A549 (cell line): ENCODE measurements around the gene INSL3.

Experiments used
- KDM1A ChIP-seq: fragments of 200-600 bp; sonication (generic); IDR thresholded peaks from 2 replicates; pipeline ENCODE4 v1.6.1; 2016; ENCODE audit warnings: low read depth, mild to moderate bottlenecking
- RCOR1 ChIP-seq: fragments of 150-350 bp; IDR thresholded peaks from 2 replicates; pipeline ENCODE4 v1.6.1; 2014; ENCODE audit warnings: antibody characterized with exemption, low read length, low read depth
- SMC3 ChIP-seq: fragments of >200 bp; sonication (Bioruptor Twin); formaldehyde crosslinking; IDR thresholded peaks from 3 replicates; pipeline ENCODE4 v1.6.1; 2018; ENCODE audit warnings: inconsistent platforms
- TF ChIP-seq, protein P1 (sequence below): fragments of >200 bp; sonication (Bioruptor Twin); formaldehyde crosslinking; IDR thresholded peaks from 3 replicates; pipeline ENCODE4 v1.5.1; 2016

GRCh38 chr19:17805427-17805826 lies 15.9 kb downstream of the INSL3 start:
- TF ChIP-seq KDM1A (no peak), SMC3 (no peak), RCOR1 (no peak)
- TF ChIP-seq, protein P1, sequence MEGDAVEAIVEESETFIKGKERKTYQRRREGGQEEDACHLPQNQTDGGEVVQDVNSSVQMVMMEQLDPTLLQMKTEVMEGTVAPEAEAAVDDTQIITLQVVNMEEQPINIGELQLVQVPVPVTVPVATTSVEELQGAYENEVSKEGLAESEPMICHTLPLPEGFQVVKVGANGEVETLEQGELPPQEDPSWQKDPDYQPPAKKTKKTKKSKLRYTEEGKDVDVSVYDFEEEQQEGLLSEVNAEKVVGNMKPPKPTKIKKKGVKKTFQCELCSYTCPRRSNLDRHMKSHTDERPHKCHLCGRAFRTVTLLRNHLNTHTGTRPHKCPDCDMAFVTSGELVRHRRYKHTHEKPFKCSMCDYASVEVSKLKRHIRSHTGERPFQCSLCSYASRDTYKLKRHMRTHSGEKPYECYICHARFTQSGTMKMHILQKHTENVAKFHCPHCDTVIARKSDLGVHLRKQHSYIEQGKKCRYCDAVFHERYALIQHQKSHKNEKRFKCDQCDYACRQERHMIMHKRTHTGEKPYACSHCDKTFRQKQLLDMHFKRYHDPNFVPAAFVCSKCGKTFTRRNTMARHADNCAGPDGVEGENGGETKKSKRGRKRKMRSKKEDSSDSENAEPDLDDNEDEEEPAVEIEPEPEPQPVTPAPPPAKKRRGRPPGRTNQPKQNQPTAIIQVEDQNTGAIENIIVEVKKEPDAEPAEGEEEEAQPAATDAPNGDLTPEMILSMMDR = no peak
